Esophagus squamous epithelium (tissue), 5 donors: ENCODE results near the gene FOXP4. TPM values are rescaled to one million over a fixed set of nuclear protein-coding genes. Genes with fewer than 3 reads are reported as not detected.
A peak's percentile ranks its signal among the peaks of the same experiment; 100 is the strongest.

ENCODE experiments used
- DNase-seq: peaks from one replicate; lab custom pipeline; 2025; lab: John Stamatoyannopoulos, UW
- H3K27ac ChIP-seq, 4 donors: fragments of 200-600 bp; sonication (generic); one replicate each; pipeline ENCODE4 v1.5.1; 2016 to 2019; ENCODE audit warnings: mild to moderate bottlenecking in 1 of 4
- H3K27me3 ChIP-seq, 4 donors: fragments of 200-600 bp; sonication (generic); 1 replicate in 3 of 4; 2 replicates in 1 of 4; pipeline versions ENCODE4 v1.5.1 to v1.6.0; 2017 to 2021; ENCODE audit warnings: antibody characterized with exemption in 1 of 4
- H3K36me3 ChIP-seq, 3 donors: fragments of 200-600 bp; sonication (generic); one replicate each; pipeline ENCODE4 v1.5.1; 2016 to 2019
- H3K4me1 ChIP-seq, 3 donors: fragments of 200-600 bp; sonication (generic); one replicate each; pipeline ENCODE4 v1.5.1; 2017 to 2019
- H3K4me3 ChIP-seq, 4 donors: fragments of 200-600 bp; sonication (generic); 1 replicate in 3 of 4; 2 replicates in 1 of 4; pipeline ENCODE4 v1.5.1; 2016 to 2019; ENCODE audit warnings: mild to moderate bottlenecking in 2 of 4, moderate library complexity in 1 of 4
- H3K9me3 ChIP-seq, 3 donors: fragments of 200-600 bp; sonication (generic); one replicate each; pipeline ENCODE4 v1.5.1; 2016 to 2019
- POLR2A ChIP-seq, 4 donors: fragments of 450-650 bp; IDR thresholded peaks; one replicate each; pipeline ENCODE4 v1.6.1; 2017; ENCODE audit warnings: antibody characterized with exemption in 4 of 4, mild to moderate bottlenecking in 4 of 4, moderate library complexity in 3 of 4
- WGBS, 2 donors: methylation state at CpG; one replicate each; pipeline ENCODE4 v1.1.5; 2018; 5-methylcytosine and 5-hydroxymethylcytosine counted together
- intact Hi-C: fragments of 100-400 bp; cut with DNase I; formaldehyde crosslinking; loops from one replicate; pipeline ENCODE4 v1.15.0; 2022
- total RNA-seq, 4 donors: library from RNA; depleted of rRNA; stranded (reverse); fragments of >200 nt; gene quantifications; one replicate each; pipeline ENCODE4 v1.1.0, GENCODE V29; 2016
- TF ChIP-seq, protein P1 (sequence below), 6 experiments: fragments of 450-650 bp in 4 of 6; fragments of 200-600 bp in 2 of 6; sonication (generic) in 2 of 6; IDR thresholded peaks; one replicate each; pipeline ENCODE4 v1.5.1; 2016 to 2019; ENCODE audit warnings: antibody characterized with exemption in 6 of 6, mild to moderate bottlenecking in 4 of 6, moderate library complexity in 4 of 6
- donor health status: DM: yes; HTN: yes; CAD: no.

Gene FOXP4
- total RNA-seq, 4 donors from 2014 or later: 2.2 to 10.3 (median 6.8) TPM

- 0% methylated on average over 4 of the region's 67 CpGs; no CpG with 5 or more reads in 1 of the 2 donors for WGBS, 2 donors
- H3K4me3 ChIP-seq: peak overlapping the region; percentile 79 to 94 (median 84)
- no peak for DNase-seq
- H3K27ac ChIP-seq: peak overlapping the region; percentile 62 to 94 (median 88)
- TF ChIP-seq, protein P1, sequence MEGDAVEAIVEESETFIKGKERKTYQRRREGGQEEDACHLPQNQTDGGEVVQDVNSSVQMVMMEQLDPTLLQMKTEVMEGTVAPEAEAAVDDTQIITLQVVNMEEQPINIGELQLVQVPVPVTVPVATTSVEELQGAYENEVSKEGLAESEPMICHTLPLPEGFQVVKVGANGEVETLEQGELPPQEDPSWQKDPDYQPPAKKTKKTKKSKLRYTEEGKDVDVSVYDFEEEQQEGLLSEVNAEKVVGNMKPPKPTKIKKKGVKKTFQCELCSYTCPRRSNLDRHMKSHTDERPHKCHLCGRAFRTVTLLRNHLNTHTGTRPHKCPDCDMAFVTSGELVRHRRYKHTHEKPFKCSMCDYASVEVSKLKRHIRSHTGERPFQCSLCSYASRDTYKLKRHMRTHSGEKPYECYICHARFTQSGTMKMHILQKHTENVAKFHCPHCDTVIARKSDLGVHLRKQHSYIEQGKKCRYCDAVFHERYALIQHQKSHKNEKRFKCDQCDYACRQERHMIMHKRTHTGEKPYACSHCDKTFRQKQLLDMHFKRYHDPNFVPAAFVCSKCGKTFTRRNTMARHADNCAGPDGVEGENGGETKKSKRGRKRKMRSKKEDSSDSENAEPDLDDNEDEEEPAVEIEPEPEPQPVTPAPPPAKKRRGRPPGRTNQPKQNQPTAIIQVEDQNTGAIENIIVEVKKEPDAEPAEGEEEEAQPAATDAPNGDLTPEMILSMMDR (IDR thresholded peaks at IDR 0.05): no peak
- TF ChIP-seq POLR2A (IDR thresholded peaks at IDR 0.05): peak in 1 of 4 donors; percentile 41
- H3K27me3 ChIP-seq: peaks cover 0 to 35% (median 0%) of the 10 kb centered on the region in 4 donors
- peaks cover 19 to 56% (median 23%) of the 10 kb centered on the region in 3 donors for H3K4me1 ChIP-seq
- no peaks in the 10 kb centered on the region for H3K36me3 ChIP-seq
- intact Hi-C loops: no loop called here
- no peaks in the 10 kb centered on the region for H3K9me3 ChIP-seq
Measured at GRCh38 chr6:41546475-41546865, 289 bp downstream of the FOXP4 start.

GRCh38 chr6:41546866-41547798 lies 951 bp downstream of the FOXP4 start:
- H3K27ac ChIP-seq: peak overlapping the region; percentile 62 to 94 (median 88)
- intact Hi-C loops: no loop called here
- DNase-seq: no peak
- no peaks in the 10 kb centered on the region for H3K9me3 ChIP-seq
- H3K4me3 ChIP-seq: peak overlapping the region; percentile 79 to 94 (median 84)
- WGBS, 2 donors: 1 to 2% methylated on average over 10 to 21 of the region's 82 CpGs
- no peak for TF ChIP-seq POLR2A (IDR thresholded peaks at IDR 0.05)
- TF ChIP-seq, protein P1 (IDR thresholded peaks at IDR 0.05): no peak
- peaks cover 0 to 7% (median 0%) of the 10 kb centered on the region in 3 donors for H3K36me3 ChIP-seq
- H3K4me1 ChIP-seq: peaks cover 19 to 59% (median 23%) of the 10 kb centered on the region in 3 donors
- H3K27me3 ChIP-seq: peaks cover 0 to 35% (median 0%) of the 10 kb centered on the region in 4 donors

- peak overlapping the region; percentile 79 to 94 (median 84) for H3K4me3 ChIP-seq
- peak overlapping the region in 2 of 4 donors; percentile 62 to 91 for H3K27ac ChIP-seq
- H3K9me3 ChIP-seq: no peaks in the 10 kb centered on the region
- WGBS, 2 donors: no CpG with 5 or more reads among the region's 21 CpGs
- peaks cover 0 to 35% (median 0%) of the 10 kb centered on the region in 4 donors for H3K27me3 ChIP-seq
- DNase-seq: no peak
- peaks cover 0 to 13% (median 0%) of the 10 kb centered on the region in 3 donors for H3K36me3 ChIP-seq
- TF ChIP-seq, protein P1 (IDR thresholded peaks at IDR 0.05): no peak
- no peak for TF ChIP-seq POLR2A (IDR thresholded peaks at IDR 0.05)
- intact Hi-C loops: no loop called here
- peaks cover 19 to 59% (median 23%) of the 10 kb centered on the region in 3 donors for H3K4me1 ChIP-seq
Measured at GRCh38 chr6:41547799-41548097, 1.6 kb downstream of the FOXP4 start.

DNA sequence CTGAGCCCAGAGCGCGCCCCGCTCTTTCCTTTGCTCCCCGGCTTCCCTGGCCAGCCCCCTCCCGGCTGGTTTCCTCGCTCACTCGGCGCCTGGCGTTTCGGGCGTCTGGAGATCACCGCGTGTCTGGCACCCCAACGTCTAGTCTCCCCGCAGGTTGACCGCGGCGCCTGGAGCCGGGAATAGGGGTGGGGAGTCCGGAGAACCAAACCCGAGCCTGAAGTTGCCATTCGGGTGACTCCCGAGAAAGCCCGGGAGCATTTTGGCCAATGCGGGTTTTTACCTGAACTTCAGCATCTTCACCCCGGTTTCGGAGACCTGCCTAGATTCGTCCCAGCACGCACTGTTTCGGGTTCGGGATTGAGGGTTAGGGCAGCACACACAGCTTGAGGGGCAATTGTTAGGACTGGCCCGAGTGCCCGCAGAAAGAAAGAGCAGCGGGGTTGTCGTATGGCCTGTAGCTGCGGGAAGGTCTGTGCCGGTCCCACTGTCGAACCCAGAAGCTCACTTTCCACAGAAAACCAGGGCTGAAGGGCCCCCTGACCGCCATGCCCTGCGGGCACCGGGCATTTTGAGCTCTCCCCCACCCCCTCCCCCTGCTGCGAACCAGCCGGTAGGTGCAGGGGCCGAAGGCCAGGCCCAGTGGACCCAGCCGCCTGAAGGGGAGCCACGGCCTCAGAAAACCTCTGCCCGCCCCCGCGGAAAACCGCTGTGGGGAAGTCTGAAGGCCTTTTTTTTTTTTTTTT lies 2.1 kb downstream of the FOXP4 start:
- Histone ChIP-seq H3K27me3 (peaks cover 0 to 35% (median 0%) of the 10 kb centered on the region in 4 donors), H3K9me3 (no peaks in the 10 kb centered on the region), H3K4me3 (peak overlapping the region; percentile 79 to 94 (median 84)), H3K4me1 (peaks cover 19 to 59% (median 23%) of the 10 kb centered on the region in 3 donors), H3K36me3 (peaks cover 0 to 18% (median 0%) of the 10 kb centered on the region in 3 donors), H3K27ac (no peak overlapping the region)
- 33 to 48% methylated on average over 17 to 22 of the region's 50 CpGs for WGBS, 2 donors
- DNase-seq: no peak
- TF ChIP-seq POLR2A (IDR thresholded peaks at IDR 0.05): no peak
- TF ChIP-seq, protein P1 (IDR thresholded peaks at IDR 0.05): no peak
- intact Hi-C loops: no loop called here
